ENCODE results near the gene SORCS2.

The SORCS2 gene

DNA sequence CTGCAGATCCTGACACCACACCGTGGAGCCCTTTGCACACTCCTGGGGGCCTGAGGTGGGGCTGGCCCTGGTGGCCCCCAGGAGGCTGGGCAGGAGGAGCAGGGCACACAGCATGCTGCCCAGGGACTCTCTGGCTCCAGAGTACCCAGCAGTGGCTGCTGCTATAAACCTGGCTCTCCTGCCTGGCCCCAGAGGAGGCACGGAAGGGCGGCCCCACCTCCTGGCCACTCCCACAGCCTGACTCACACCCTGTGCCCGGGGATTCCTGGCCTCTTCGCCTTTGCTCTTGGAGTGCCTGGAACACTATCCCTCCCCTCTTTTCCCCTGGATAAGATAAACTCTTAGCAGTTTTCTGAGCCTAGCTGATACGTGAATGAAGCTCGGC is 242.4 kb downstream of the SORCS2 start, which contains the start of gene PSAPL1 (continued):
- TF ChIP-seq SP7 (tag by site-specific recombination; IDR thresholded peaks at IDR 0.05) (no peak), ZNF391 (tag by site-specific recombination; IDR thresholded peaks at IDR 0.05; ENCODE audit: borderline replicate concordance, low read depth) (no peak), ZNF747 (tag by site-specific recombination; IDR thresholded peaks at IDR 0.05) (no peak), ZNF692 (tag by site-specific recombination; IDR thresholded peaks at IDR 0.05) (0 out of 2 replicates have a peak, but pooled peaks have one; percentile 37), HOXA7 (CRISPR knock-in tag; IDR thresholded peaks at IDR 0.05; ENCODE audit: borderline replicate concordance) (no peak), KLF7 (tag by site-specific recombination; IDR thresholded peaks at IDR 0.05; ENCODE audit: borderline replicate concordance) (no peak), ZNF580 (tag by site-specific recombination; IDR thresholded peaks at IDR 0.05) (no peak), PRDM1 (tag by site-specific recombination; IDR thresholded peaks at IDR 0.05) (no peak), ZNF626 (tag by site-specific recombination; IDR thresholded peaks at IDR 0.05) (no peak), ZNF362 (tag by site-specific recombination; IDR thresholded peaks at IDR 0.05) (no peak), ZNF785 (tag by site-specific recombination; IDR thresholded peaks at IDR 0.05) (no peak), GLIS2 (tag by site-specific recombination; IDR thresholded peaks at IDR 0.05) (peak; percentile 58; the same call in 1 of the 2 replicates), ZNF266 (tag by site-specific recombination; IDR thresholded peaks at IDR 0.05; ENCODE audit: low read depth) (no peak), HOXD13 (CRISPR knock-in tag; IDR thresholded peaks at IDR 0.05; ENCODE audit: borderline replicate concordance) (no peak), MEIS1 (CRISPR knock-in tag; IDR thresholded peaks at IDR 0.05; ENCODE audit: borderline replicate concordance) (no peak), ZNF311 (tag by site-specific recombination; IDR thresholded peaks at IDR 0.05; ENCODE audit: borderline replicate concordance) (no peak), KLF9 (tag by site-specific recombination; IDR thresholded peaks at IDR 0.05; ENCODE audit: low read depth) (peak; percentile 50), ZNF664 (tag by site-specific recombination; IDR thresholded peaks at IDR 0.05) (no peak), ZNF132 (tag by site-specific recombination; IDR thresholded peaks at IDR 0.05; ENCODE audit: borderline replicate concordance) (no peak), ZNF202 (tag by site-specific recombination; IDR thresholded peaks at IDR 0.05; ENCODE audit: borderline replicate concordance) (no peak), ZNF157 (tag by site-specific recombination; IDR thresholded peaks at IDR 0.05) (no peak), ZNF777 (tag by site-specific recombination; IDR thresholded peaks at IDR 0.05; ENCODE audit: borderline replicate concordance) (no peak), ZNF776 (tag by site-specific recombination; IDR thresholded peaks at IDR 0.05; ENCODE audit: borderline replicate concordance) (no peak), ZBTB48 (tag by site-specific recombination; IDR thresholded peaks at IDR 0.05) (no peak), ZNF155 (tag by site-specific recombination; IDR thresholded peaks at IDR 0.05) (no peak), ZEB2 (tag by site-specific recombination; IDR thresholded peaks at IDR 0.05) (no peak), WT1 (tag by site-specific recombination; IDR thresholded peaks at IDR 0.05) (no peak), ZNF174 (tag by site-specific recombination; IDR thresholded peaks at IDR 0.05) (no peak), ZNF302 (tag by site-specific recombination; IDR thresholded peaks at IDR 0.05; ENCODE audit: low read depth) (no peak), MYNN (tag by site-specific recombination; IDR thresholded peaks at IDR 0.05; ENCODE audit: borderline replicate concordance) (no peak)
- TF ChIP-seq, protein P1, sequence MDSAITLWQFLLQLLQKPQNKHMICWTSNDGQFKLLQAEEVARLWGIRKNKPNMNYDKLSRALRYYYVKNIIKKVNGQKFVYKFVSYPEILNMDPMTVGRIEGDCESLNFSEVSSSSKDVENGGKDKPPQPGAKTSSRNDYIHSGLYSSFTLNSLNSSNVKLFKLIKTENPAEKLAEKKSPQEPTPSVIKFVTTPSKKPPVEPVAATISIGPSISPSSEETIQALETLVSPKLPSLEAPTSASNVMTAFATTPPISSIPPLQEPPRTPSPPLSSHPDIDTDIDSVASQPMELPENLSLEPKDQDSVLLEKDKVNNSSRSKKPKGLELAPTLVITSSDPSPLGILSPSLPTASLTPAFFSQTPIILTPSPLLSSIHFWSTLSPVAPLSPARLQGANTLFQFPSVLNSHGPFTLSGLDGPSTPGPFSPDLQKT (IDR thresholded peaks at IDR 0.05; ENCODE audit: borderline replicate concordance, low read depth, low read length) = no peak
- TF ChIP-seq, protein P2, sequence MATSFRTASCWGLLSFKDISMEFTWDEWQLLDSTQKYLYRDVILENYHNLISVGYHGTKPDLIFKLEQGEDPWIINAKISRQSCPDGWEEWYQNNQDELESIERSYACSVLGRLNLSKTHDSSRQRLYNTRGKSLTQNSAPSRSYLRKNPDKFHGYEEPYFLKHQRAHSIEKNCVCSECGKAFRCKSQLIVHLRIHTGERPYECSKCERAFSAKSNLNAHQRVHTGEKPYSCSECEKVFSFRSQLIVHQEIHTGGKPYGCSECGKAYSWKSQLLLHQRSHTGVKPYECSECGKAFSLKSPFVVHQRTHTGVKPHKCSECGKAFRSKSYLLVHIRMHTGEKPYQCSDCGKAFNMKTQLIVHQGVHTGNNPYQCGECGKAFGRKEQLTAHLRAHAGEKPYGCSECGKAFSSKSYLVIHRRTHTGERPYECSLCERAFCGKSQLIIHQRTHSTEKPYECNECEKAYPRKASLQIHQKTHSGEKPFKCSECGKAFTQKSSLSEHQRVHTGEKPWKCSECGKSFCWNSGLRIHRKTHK (tag by site-specific recombination; IDR thresholded peaks at IDR 0.05) = no peak
- TF ChIP-seq, protein P3, sequence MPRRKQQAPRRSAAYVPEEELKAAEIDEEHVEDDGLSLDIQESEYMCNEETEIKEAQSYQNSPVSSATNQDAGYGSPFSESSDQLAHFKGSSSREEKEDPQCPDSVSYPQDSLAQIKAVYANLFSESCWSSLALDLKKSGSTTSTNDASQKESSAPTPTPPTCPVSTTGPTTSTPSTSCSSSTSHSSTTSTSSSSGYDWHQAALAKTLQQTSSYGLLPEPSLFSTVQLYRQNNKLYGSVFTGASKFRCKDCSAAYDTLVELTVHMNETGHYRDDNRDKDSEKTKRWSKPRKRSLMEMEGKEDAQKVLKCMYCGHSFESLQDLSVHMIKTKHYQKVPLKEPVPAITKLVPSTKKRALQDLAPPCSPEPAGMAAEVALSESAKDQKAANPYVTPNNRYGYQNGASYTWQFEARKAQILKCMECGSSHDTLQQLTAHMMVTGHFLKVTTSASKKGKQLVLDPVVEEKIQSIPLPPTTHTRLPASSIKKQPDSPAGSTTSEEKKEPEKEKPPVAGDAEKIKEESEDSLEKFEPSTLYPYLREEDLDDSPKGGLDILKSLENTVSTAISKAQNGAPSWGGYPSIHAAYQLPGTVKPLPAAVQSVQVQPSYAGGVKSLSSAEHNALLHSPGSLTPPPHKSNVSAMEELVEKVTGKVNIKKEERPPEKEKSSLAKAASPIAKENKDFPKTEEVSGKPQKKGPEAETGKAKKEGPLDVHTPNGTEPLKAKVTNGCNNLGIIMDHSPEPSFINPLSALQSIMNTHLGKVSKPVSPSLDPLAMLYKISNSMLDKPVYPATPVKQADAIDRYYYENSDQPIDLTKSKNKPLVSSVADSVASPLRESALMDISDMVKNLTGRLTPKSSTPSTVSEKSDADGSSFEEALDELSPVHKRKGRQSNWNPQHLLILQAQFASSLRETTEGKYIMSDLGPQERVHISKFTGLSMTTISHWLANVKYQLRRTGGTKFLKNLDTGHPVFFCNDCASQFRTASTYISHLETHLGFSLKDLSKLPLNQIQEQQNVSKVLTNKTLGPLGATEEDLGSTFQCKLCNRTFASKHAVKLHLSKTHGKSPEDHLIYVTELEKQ (tag by site-specific recombination; IDR thresholded peaks at IDR 0.05; ENCODE audit: borderline replicate concordance) = no peak

Data from HEK293 (cell line).